IMR-90 (cell line): ENCODE results near the gene CDK18. TPM values are rescaled to one million over a fixed set of nuclear protein-coding genes. Genes with fewer than 3 reads are reported as not detected.

Experiments
- ATAC-seq: fragments of 200-7000 bp; cut with Tn5 transposase; 2 replicates; pipeline ENCODE4 v1.9.1; 2020; ENCODE audit warnings: low read depth, mild to moderate bottlenecking, moderate library complexity
- BruUV-seq: library from RNA; stranded (reverse); fragments of 400-500 nt; replicated peaks from 2 replicates; lab custom pipeline; 2021; lab: Mats Ljungman, UMichigan
- CTCF ChIA-PET: fragments of 300-600 bp; formaldehyde crosslinking; extraction: SDS; loops from one replicate; lab custom pipeline; 2021; ENCODE audit warnings: antibody characterized with exemption; lab: Yijun Ruan, JAX
- POLR2A ChIA-PET: fragments of 300-600 bp; sonication (Branson Sonifier 250); formaldehyde crosslinking; loops from one replicate; lab custom pipeline; 2022; ENCODE audit warnings: antibody characterized with exemption; ENCODE audit not compliant: unreplicated experiment; lab: Charles Lee
- DNase-seq: peaks from one replicate; pipeline ENCODE4 v3.0.0; 2013
- H2AFZ ChIP-seq: replicated peaks from 2 replicates; pipeline ENCODE3; 2013; ENCODE audit warnings: low read length, mild to moderate bottlenecking; ENCODE audit not compliant: poor library complexity
- H2AK5ac ChIP-seq: 2 replicates; pipeline ENCODE4 v1.6.1; 2013; ENCODE audit warnings: low read depth, low read length, inconsistent platforms
- H2AK9ac ChIP-seq: replicated peaks from 2 replicates; pipeline ENCODE3; 2013; ENCODE audit warnings: mild to moderate bottlenecking, low read depth, low read length, moderate library complexity; ENCODE audit not compliant: poor library complexity
- H2BK120ac ChIP-seq: 2 replicates; pipeline ENCODE4 v1.6.1; 2013; ENCODE audit warnings: low read depth, low read length, inconsistent platforms
- H2BK15ac ChIP-seq: 3 replicates; pipeline ENCODE4 v1.6.1; 2013; ENCODE audit warnings: low read depth, low read length, inconsistent platforms
- H2BK20ac ChIP-seq: 2 replicates; pipeline ENCODE4 v1.6.1; 2013; ENCODE audit warnings: low read depth, mild to moderate bottlenecking, inconsistent platforms, low read length, moderate library complexity
- H2BK5ac ChIP-seq: 2 replicates; pipeline ENCODE4 v1.6.1; 2013; ENCODE audit warnings: mild to moderate bottlenecking, low read depth, low read length, inconsistent platforms; ENCODE audit not compliant: poor library complexity, severe bottlenecking
- H3K14ac ChIP-seq: replicated peaks from 2 replicates; pipeline ENCODE4 v1.6.1; 2013; ENCODE audit warnings: low read depth, low read length, inconsistent platforms
- H3K18ac ChIP-seq: 2 replicates; pipeline ENCODE4 v1.6.1; 2013; ENCODE audit warnings: low read depth, low read length, control low read depth
- H3K23ac ChIP-seq: 2 replicates; pipeline ENCODE4 v1.6.1; 2013; ENCODE audit warnings: low read depth, low read length, inconsistent platforms
- H3K27ac ChIP-seq: 2 replicates; pipeline ENCODE4 v1.5.1; 2013; ENCODE audit warnings: mild to moderate bottlenecking, control low read depth, low read length; ENCODE audit not compliant: insufficient read depth
- H3K27me3 ChIP-seq: 2 replicates; pipeline ENCODE4 v1.6.1; 2013; ENCODE audit warnings: low read length; ENCODE audit not compliant: control insufficient read depth, insufficient read depth
- H3K36me3 ChIP-seq: 2 replicates; pipeline ENCODE4 v1.6.1; 2013; ENCODE audit warnings: low read length, mixed read lengths; ENCODE audit not compliant: control insufficient read depth, insufficient read depth
- H3K4ac ChIP-seq: 2 replicates; pipeline ENCODE4 v1.6.1; 2013; ENCODE audit warnings: low read depth, low read length, inconsistent platforms
- H3K4me1 ChIP-seq: 2 replicates; pipeline ENCODE4 v1.6.1; 2013; ENCODE audit warnings: low read length, mixed read lengths; ENCODE audit not compliant: control insufficient read depth, insufficient read depth
- H3K4me2 ChIP-seq: 2 replicates; pipeline ENCODE4 v1.6.1; 2013; ENCODE audit warnings: low read depth, mild to moderate bottlenecking, control low read depth, low read length, moderate library complexity
- H3K4me3 ChIP-seq: 2 replicates; pipeline ENCODE4 v1.5.1; 2013; ENCODE audit warnings: low read depth, mild to moderate bottlenecking, control low read depth, low read length, moderate library complexity; ENCODE audit not compliant: insufficient read depth
- H3K56ac ChIP-seq: 2 replicates; pipeline ENCODE4 v1.6.1; 2013; ENCODE audit warnings: low read length, inconsistent platforms; ENCODE audit not compliant: insufficient read depth; ENCODE audit errors: extremely low read depth
- H3K79me1 ChIP-seq, 2 experiments: 2 replicates each; pipeline ENCODE4 v1.6.1; 2013; ENCODE audit warnings: low read length in 2 of 2, inconsistent platforms in 1 of 2, low read depth in 1 of 2
- H3K9ac ChIP-seq: 2 replicates; pipeline ENCODE4 v1.6.1; 2013; ENCODE audit warnings: low read depth, low read length, control low read depth
- H3K9me1 ChIP-seq: 2 replicates; pipeline ENCODE4 v1.6.1; 2013; ENCODE audit warnings: low read length, inconsistent platforms; ENCODE audit not compliant: insufficient read depth
- H3K9me3 ChIP-seq: 2 replicates; pipeline ENCODE4 v1.6.1; 2013; ENCODE audit warnings: low read length; ENCODE audit not compliant: control insufficient read depth, insufficient read depth
- H4K20me1 ChIP-seq: 2 replicates; pipeline ENCODE4 v1.6.1; 2013; ENCODE audit warnings: low read length, inconsistent platforms; ENCODE audit not compliant: insufficient read depth
- H4K5ac ChIP-seq: 2 replicates; pipeline ENCODE4 v1.6.1; 2013; ENCODE audit warnings: mild to moderate bottlenecking, low read depth, low read length, control low read depth
- H4K8ac ChIP-seq, 2 experiments: 2 replicates each; pipeline ENCODE4 v1.6.1; 2013; ENCODE audit warnings: low read depth in 2 of 2, low read length in 2 of 2, control low read depth in 1 of 2, inconsistent platforms in 1 of 2
- H4K91ac ChIP-seq: 2 replicates; pipeline ENCODE4 v1.6.1; 2013; ENCODE audit warnings: low read depth, low read length, inconsistent platforms; ENCODE audit not compliant: insufficient read depth
- CTCF ChIP-seq: conservative IDR thresholded peaks from 2 replicates; pipeline ENCODE4 v1.5.1; 2012; ENCODE audit warnings: mild to moderate bottlenecking, low read depth, low read length, improper control_type of control experiment
- ELK1 ChIP-seq: fragments of 150-350 bp; IDR thresholded peaks from 2 replicates; pipeline ENCODE4 v1.6.1; 2016; ENCODE audit warnings: low read depth, mild to moderate bottlenecking, low read length, moderate library complexity, borderline replicate concordance
- FOS ChIP-seq: fragments of 150-350 bp; IDR thresholded peaks from 2 replicates; pipeline ENCODE4 v1.6.1; 2016; ENCODE audit warnings: low read depth, low read length
- MXI1 ChIP-seq: IDR thresholded peaks from 2 replicates; pipeline ENCODE4 v1.6.1; 2012; ENCODE audit warnings: low read depth, mild to moderate bottlenecking, low read length, moderate library complexity, borderline replicate concordance
- POLR2A ChIP-seq: IDR thresholded peaks from 2 replicates; pipeline ENCODE4 v1.6.1; 2012; ENCODE audit warnings: mild to moderate bottlenecking, low read depth, low read length
- RFX5 ChIP-seq: IDR thresholded peaks from 2 replicates; pipeline ENCODE4 v1.8.0; 2012; ENCODE audit warnings: low read depth, mild to moderate bottlenecking, low read length, moderate library complexity
- WGBS, 2 experiments: methylation state at CpG; one replicate each; pipeline versions ENCODE4 v1.1.5 to v1.1.7; 2013; ENCODE audit warnings: missing lambda C conversion rate in 2 of 2; ENCODE audit not compliant: insufficient read length in 1 of 2; ENCODE audit errors: extremely low coverage in 2 of 2; 5-methylcytosine and 5-hydroxymethylcytosine counted together
- dilution Hi-C: fragments of 300-500 bp; cut with HindIII; formaldehyde crosslinking; loops from one replicate; pipeline ENCODE4 v1.14.3; 2018; ENCODE audit warnings: low sequenced_read_pairs; ENCODE audit not compliant: unreplicated experiment
- in situ Hi-C: fragments of 300-500 bp; cut with MboI; formaldehyde crosslinking; loops from 3 replicates; pipeline ENCODE4 v1.14.3; 2019; ENCODE audit warnings: low sequenced_read_pairs, inconsistent platforms, mixed read lengths
- intact Hi-C: fragments of 100-400 bp; cut with micrococcal nuclease; formaldehyde crosslinking; loops from 2 replicates; pipeline ENCODE4 v1.10.0; 2022
- polyA plus RNA-seq, 3 experiments: library from polyadenylated mRNA; depleted of rRNA; stranded (reverse); fragments of >200 nt; gene quantifications; 2 replicates each; pipeline ENCODE4 v1.2.3, GENCODE V29; 2012; ENCODE audit warnings: low replicate concordance in 1 of 3
- total RNA-seq: library from RNA; depleted of rRNA; stranded (reverse); fragments of >200 nt; gene quantifications from 2 replicates; pipeline ENCODE4 v1.2.3, GENCODE V29; 2012

Gene CDK18
- total and polyA plus RNA-seq, 2 of the 4 experiments (the other 2 are of a cell fraction), result 0.18 to 0.48 TPM

GRCh38 chr1:205537386-205538018, 33.0 kb downstream of the CDK18 start:
- intact Hi-C loops, result no loop called here
- no peak for DNase-seq
- Histone ChIP-seq H3K4ac (no peak overlapping the region), H2AFZ (no peak overlapping the region), H3K9ac (no peak overlapping the region), H4K8ac (no peak overlapping the region), H2AK5ac (no peak overlapping the region), H3K4me1 (no peaks in the 10 kb centered on the region), H3K4me2 (no peak overlapping the region), H3K56ac (no peak overlapping the region), H4K20me1 (no peaks in the 10 kb centered on the region), H3K18ac (no peak overlapping the region), H3K27ac (no peak overlapping the region), H2AK9ac (no peak overlapping the region), H2BK120ac (no peak overlapping the region), H3K4me3 (no peak overlapping the region), H2BK20ac (no peak overlapping the region), H2BK5ac (no peak overlapping the region), H4K5ac (no peak overlapping the region), H2BK15ac (no peak overlapping the region), H3K79me1 (no peaks in the 10 kb centered on the region), H3K23ac (no peak overlapping the region), H3K27me3 (peaks cover 33% of the 10 kb centered on the region; the same call in 1 of the 2 replicates), H3K14ac (no peak overlapping the region), H3K9me3 (no peaks in the 10 kb centered on the region), H3K36me3 (no peaks in the 10 kb centered on the region), H3K9me1 (no peaks in the 10 kb centered on the region), H4K91ac (no peak overlapping the region)
- no TSS peak for BruUV-seq
- in situ Hi-C loops, result no loop called here
- no CpG with 5 or more reads among the region's 10 CpGs for WGBS, 2 experiments
- dilution Hi-C loops, result no loop called here
- TF ChIP-seq MXI1 (no peak), POLR2A (no peak), CTCF (no peak), RFX5 (no peak), ELK1 (no peak), FOS (no peak)
- CTCF ChIA-PET, result interaction anchor here (0.6 to 1.1 kb wide), 2 partner anchors 8 to 243 kb away, joined by 3 to 7 read pairs; no protein-coding TSS in a partner anchor
- POLR2A ChIA-PET, result interaction anchor here (0.7 kb wide), 1 partner anchor 12 kb away, joined by 5 read pairs; no protein-coding TSS in a partner anchor
- no peak for ATAC-seq
